Kasumi-1 (cell line): Measurements from ENCODE around the gene ISG20.
"Not testable (repeated sequence)": the region's sequence is repeated elsewhere in the genome, so short reads cannot be mapped to it uniquely, and the experiment has no call there.

Experiments
- DNase-seq, 2 experiments: peaks; one replicate each; lab custom pipeline; 2025; lab: John Stamatoyannopoulos, UW

ISG20 gene

GRCh38 chr15:88636654-88637053, 2.2 kb upstream of the ISG20 start:
- DNase-seq: no peak

DNA sequence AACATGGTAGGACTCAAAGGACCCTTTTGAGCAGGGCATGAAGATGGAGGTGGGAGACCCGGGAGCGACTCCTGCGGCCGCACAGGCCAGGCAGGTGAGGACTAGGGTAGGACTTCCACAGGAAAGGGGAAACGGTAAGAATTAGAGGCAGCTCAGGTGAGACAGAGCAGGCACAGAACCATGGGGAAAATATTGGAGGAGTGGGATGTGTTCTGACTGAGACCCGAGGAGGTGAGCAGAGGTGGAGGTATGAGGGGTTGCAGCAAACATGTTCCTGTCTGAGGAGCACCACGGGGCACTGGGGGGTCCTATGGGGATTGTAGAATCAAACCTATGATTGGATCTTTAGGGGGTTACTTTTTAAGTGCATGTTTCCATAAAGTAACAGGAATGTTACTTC, 1.4 kb upstream of the ISG20 start:
- no peak for DNase-seq

GRCh38 chr15:88637841-88638625, 783 bp upstream of the ISG20 start:
- no peak for DNase-seq

DNA sequence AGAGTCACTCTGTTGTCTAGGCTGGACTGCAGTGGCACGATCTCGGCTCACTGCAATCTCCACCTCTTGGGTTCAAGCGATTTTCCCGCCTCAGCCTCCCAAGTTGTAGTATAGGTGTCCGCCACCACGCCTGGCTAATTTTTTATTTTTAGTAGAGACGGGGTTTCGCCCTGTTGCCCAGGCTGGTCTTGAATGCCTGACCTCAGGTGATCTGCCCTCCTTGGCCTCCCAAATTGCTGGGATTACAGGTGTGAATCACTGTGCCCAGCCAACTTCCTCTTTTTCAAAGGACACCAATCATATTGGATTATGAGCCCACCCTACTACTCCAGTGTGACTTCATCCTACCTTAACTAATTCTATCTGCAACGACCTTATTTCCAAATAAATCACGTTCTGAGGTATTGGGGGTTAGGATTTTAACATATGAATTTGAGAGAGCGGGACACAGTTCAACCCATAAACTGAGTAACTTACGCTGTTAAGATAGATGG, 3.2 kb downstream of the ISG20 start:
- no peak for DNase-seq

DNA sequence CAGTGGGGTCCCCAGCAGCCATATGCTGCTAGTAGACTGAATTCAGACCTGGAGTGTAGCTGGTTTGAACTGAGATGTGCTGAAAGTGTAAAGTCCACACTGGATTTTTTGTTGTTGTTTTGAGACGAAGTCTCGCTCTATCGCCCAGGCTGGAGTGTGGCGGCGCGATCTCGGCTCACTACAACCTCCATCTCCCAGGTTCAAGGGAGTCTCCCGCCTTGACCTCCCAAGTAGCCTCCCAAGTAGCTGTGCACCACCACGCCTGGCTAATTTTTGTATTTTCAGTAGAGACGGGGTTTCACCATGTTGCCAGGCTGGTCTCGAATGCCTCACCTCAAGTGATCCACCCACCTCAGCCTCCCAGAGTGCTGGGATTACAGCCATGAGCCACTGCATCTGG, 3.7 kb downstream of the ISG20 start:
- DNase-seq: not testable (repeated sequence)

DNA sequence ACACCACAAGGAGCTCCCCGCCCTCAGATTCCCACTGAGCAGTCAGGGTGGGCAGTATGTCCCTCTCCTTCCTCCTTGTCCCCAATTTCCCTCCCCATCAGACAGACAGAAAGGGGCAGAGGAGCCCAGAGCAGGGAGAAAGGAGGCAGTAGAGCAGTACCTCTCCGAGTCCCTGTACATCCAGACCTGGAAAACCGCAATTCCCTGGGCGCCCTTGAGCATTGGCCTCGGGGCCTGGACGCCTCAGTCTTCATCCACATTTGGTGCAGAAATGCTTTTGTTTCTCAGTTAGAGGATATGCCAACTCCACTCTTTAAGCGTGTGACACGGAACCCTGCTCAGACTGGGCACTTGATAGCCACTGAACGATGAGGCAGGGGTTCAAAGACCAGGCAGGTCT, 5.9 kb downstream of the ISG20 start:
- DNase-seq: no peak

DNA sequence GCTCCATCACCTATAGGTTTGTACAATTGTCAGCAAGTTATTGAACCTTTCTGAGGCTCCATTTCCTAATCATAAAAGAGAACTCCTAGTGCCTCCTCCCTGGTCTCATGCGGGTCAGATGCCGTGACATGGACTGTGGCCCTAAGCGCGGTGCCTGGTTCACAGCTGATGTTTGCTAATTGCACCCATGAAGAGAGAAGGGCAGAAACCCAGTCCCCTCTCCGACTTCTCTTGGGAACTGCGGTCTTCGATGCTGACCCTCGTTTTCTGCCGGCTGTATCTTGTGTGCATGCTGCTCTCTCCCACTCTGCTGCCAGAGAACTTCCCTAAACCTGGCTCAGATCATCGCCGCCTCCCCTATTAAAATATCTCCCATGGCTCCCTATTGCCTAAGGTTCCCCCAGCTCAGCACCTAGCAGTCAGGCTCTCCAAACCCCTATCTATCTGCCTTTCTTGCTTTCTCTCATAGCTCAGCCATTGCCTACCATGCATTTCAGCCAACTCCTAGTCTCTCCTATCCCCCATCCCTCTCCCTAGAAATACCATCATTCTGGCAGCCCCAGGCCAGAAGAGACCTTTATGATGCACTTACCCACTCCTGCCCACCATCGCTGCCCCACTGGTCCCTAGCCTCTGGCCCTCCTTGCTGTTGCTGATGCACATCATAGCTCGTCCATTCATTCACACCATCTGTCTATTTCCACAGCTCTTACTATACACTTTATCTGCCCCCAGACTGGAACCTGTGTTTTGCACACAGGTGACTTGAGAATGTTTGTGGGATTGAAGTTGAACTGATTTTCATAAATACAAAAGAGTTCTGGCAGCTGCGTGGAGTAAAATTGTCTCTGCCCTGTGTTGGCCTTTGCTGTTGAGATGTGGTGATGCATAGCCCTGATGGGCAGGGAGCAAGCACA, 6.6 kb downstream of the ISG20 start:
- no peak for DNase-seq

DNA sequence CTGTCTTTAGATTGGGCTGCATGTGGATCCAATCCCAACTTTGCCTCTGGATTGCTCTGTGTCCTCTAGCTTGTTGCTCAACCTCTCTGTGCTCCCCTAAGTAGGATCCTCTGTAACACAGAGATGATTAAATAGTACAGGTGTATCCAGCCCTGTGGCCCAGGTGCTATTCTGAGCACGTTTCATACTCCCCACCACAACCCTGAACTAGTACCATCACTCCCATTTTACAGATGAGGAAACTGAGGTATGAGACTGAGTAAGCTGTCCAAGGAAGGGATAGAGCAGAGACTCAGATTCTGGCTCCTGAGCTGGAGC, 7.2 kb downstream of the ISG20 start:
- no peak for DNase-seq

GRCh38 chr15:88646951-88647350, 8.1 kb downstream of the ISG20 start:
- no peak for DNase-seq

GRCh38 chr15:88647351-88648105, 8.7 kb downstream of the ISG20 start:
- DNase-seq: no peak

DNA sequence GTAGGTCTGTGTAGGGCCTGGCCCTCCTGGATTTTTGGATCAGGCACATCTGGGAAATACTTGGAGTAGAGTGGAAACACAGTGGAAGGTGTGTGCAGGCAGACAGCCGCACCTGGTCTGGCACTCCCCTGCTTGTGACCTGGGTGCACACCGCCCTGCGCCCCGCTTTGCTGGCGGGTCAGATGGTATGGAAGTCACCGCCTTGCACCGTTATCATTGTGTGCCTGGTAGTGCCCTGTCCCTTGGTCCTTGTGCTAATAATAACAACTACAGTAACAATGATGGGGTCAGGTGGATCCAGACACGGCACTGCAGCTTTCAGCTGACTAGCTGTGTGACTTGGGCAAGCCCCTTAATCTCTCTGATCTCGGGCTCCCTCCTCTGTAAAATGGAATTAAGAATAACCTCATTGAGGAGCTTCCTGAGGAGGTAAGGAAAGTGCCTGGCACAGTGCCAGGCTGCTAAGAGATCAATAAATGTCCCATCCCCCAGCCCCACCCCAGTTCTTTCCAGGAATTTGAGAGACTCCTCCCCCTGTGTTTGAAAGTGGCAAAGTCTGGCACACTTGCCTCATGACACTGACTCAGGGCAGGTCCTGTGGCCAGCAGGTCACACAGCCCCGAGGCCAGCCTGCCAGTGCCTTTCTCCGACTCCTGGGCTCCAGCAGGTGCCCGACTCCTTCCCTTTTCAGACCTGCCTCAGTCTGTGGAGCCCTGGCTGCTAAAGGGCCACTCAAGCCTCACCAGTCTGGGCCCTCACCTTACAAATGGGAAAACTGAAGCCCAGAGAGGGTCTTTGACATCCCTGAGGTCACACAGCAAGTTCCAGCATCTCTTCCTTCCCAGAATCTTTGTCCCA, 9.8 kb downstream of the ISG20 start:
- DNase-seq: no peak

GRCh38 chr15:88649286-88649733, 10.5 kb downstream of the ISG20 start:
- no peak for DNase-seq

GRCh38 chr15:88649753-88650551, 11.1 kb downstream of the ISG20 start:
- DNase-seq: no peak

DNA sequence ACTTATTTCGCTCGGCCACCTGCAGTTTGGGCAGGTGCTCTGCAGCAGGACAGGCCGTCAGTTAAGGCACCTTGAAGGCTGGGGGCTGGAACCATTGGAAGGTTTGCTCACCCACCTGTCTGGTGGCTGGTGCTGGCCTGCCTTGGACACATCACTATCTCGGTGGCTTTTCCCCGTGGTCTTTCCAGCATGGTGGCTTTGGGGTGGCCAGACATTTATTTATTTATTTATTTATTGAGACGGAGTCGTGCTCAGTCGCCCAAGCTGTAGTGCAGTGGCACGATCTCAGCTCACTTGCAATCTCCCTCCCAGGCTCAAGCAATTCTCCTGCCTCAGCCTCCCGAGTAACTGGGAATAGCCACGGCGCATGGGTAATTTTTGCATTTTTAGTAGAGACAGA, 11.7 kb downstream of the ISG20 start:
- DNase-seq: no peak

- DNase-seq: no peak
These were observed 12.4 kb downstream of the ISG20 start for GRCh38 chr15:88651136-88651732.

DNA sequence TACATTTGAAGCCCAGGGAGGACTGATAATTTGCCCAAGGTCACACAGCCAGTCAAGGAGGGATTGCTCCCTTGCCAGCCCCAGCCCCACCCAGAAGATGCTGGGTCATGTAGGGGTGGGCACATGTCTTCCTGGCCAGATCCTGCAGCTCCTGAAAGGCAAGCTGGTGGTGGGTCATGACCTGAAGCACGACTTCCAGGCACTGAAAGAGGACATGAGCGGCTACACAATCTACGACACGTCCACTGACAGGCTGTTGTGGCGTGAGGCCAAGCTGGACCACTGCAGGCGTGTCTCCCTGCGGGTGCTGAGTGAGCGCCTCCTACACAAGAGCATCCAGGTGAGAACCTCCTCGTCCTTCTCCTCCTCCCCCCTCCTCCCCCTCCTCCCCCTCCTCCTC, 13.2 kb downstream of the ISG20 start:
- DNase-seq: no peak

- DNase-seq: no peak
These were observed 13.8 kb downstream of the ISG20 start for GRCh38 chr15:88652456-88653199.

GRCh38 chr15:88653200-88654064, 14.6 kb downstream of the ISG20 start:
- no peak for DNase-seq
